Measurements from ENCODE around the gene COPRS.

Gene COPRS

DNA sequence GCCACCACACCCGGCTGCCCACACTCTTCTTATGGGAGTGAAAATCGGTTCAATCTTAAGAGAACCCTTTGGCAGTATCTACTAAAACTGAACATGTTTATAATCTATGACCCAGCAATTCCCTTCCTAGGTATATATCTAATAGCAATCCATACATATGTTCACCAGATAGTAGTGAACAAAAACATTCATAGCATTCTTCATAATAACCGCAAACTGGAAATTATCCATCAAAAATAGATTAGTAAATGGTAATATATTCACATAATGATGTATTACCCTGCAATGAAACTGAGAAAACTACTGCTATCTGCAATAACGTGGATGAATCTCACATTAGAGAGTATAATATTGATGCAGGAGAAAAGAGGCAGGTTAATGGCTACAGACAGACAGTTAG, 23.1 kb downstream of the COPRS start:
- TF ChIP-seq PPARA (CRISPR knock-in tag; IDR thresholded peaks at IDR 0.05; ENCODE audit: borderline replicate concordance) (no peak), BACH2 (CRISPR knock-in tag; IDR thresholded peaks at IDR 0.05; ENCODE audit: borderline replicate concordance) (no peak), SNAI2 (CRISPR knock-in tag; IDR thresholded peaks at IDR 0.05) (no peak), RARB (CRISPR knock-in tag; IDR thresholded peaks at IDR 0.05) (no peak), ZFP3 (CRISPR knock-in tag; IDR thresholded peaks at IDR 0.05) (no peak), ESRRG (CRISPR knock-in tag; IDR thresholded peaks at IDR 0.05) (no peak), ZNF70 (CRISPR knock-in tag; IDR thresholded peaks at IDR 0.05) (no peak), TCF4 (CRISPR knock-in tag; IDR thresholded peaks at IDR 0.05; ENCODE audit: borderline replicate concordance) (no peak), ZNF8 (CRISPR knock-in tag; IDR thresholded peaks at IDR 0.05) (no peak), ZFP30 (CRISPR knock-in tag; IDR thresholded peaks at IDR 0.05) (no peak), TOX (CRISPR knock-in tag; IDR thresholded peaks at IDR 0.05; ENCODE audit: borderline replicate concordance) (no peak), ARNTL (CRISPR knock-in tag; IDR thresholded peaks at IDR 0.05; ENCODE audit: borderline replicate concordance, low read depth) (no peak), GLIS3 (CRISPR knock-in tag; IDR thresholded peaks at IDR 0.05) (no peak), ZNF565 (CRISPR knock-in tag; conservative IDR thresholded peaks at IDR 0.05; ENCODE audit: low read depth) (no peak), ZC3H10 (CRISPR knock-in tag; IDR thresholded peaks at IDR 0.05) (no peak)
- TF ChIP-seq, protein P1, sequence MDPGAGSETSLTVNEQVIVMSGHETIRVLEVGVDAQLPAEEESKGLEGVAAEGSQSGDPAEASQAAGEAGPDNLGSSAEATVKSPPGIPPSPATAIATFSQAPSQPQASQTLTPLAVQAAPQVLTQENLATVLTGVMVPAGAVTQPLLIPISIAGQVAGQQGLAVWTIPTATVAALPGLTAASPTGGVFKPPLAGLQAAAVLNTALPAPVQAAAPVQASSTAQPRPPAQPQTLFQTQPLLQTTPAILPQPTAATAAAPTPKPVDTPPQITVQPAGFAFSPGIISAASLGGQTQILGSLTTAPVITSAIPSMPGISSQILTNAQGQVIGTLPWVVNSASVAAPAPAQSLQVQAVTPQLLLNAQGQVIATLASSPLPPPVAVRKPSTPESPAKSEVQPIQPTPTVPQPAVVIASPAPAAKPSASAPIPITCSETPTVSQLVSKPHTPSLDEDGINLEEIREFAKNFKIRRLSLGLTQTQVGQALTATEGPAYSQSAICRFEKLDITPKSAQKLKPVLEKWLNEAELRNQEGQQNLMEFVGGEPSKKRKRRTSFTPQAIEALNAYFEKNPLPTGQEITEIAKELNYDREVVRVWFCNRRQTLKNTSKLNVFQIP (CRISPR knock-in tag; IDR thresholded peaks at IDR 0.05; ENCODE audit: borderline replicate concordance, low read depth), result no peak
- TF ChIP-seq, protein P2, sequence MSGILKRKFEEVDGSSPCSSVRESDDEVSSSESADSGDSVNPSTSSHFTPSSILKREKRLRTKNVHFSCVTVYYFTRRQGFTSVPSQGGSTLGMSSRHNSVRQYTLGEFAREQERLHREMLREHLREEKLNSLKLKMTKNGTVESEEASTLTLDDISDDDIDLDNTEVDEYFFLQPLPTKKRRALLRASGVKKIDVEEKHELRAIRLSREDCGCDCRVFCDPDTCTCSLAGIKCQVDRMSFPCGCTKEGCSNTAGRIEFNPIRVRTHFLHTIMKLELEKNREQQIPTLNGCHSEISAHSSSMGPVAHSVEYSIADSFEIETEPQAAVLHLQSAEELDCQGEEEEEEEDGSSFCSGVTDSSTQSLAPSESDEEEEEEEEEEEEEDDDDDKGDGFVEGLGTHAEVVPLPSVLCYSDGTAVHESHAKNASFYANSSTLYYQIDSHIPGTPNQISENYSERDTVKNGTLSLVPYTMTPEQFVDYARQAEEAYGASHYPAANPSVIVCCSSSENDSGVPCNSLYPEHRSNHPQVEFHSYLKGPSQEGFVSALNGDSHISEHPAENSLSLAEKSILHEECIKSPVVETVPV (CRISPR knock-in tag; IDR thresholded peaks at IDR 0.05), result no peak
- TF ChIP-seq, protein P3, sequence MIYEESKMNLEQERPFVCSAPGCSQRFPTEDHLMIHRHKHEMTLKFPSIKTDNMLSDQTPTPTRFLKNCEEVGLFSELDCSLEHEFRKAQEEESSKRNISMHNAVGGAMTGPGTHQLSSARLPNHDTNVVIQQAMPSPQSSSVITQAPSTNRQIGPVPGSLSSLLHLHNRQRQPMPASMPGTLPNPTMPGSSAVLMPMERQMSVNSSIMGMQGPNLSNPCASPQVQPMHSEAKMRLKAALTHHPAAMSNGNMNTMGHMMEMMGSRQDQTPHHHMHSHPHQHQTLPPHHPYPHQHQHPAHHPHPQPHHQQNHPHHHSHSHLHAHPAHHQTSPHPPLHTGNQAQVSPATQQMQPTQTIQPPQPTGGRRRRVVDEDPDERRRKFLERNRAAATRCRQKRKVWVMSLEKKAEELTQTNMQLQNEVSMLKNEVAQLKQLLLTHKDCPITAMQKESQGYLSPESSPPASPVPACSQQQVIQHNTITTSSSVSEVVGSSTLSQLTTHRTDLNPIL (CRISPR knock-in tag; IDR thresholded peaks at IDR 0.05; ENCODE audit: low read depth), result no peak

DNA sequence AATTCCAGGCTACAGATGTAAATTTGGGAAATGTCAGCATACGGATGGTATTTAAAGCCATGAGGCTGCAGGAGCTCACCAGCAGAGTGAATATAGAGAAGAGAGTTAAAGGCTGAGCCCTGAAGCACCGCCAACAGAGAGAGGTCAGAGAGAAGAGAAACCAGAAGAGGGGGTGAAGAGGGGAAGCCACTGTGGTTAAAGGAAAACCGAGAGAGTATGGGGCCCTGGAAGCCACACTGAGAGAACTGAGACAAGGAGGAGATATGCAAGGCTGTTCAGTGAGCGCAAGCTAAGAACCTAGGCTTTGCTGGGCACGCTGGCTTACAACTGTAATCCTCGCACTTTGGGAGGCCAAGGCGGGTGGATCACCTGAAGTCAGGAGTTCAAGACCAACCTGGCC, 24.6 kb downstream of the COPRS start:
- no peak for ATAC-seq
- TF ChIP-seq PPARA (CRISPR knock-in tag; IDR thresholded peaks at IDR 0.05; ENCODE audit: borderline replicate concordance) (no peak), ZNF70 (CRISPR knock-in tag; IDR thresholded peaks at IDR 0.05) (no peak), ZFP30 (CRISPR knock-in tag; IDR thresholded peaks at IDR 0.05) (no peak), SNAI2 (CRISPR knock-in tag; IDR thresholded peaks at IDR 0.05) (no peak)

More for the DNA sequence above, 23.1 kb downstream of the COPRS start:
- ATAC-seq, result no peak

DNA sequence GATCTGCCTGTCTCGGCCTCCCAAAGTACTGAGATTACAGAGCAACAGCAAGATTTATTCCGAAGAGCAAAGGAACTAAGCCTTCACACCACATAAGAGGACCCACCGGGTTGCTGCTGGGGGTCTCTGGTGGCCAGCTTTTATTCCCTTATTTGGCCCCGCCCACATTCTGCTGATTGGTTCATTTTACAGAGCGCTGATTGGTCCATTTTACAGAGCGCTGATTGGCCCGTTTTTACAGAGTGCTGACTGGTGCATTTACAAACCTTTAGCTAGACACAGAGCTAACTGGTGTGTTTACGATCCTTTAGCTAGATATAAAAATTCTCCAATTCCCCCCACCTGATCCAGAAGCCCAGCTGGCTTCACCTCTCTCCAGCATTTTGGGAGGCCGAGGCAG, 26.3 kb downstream of the COPRS start:
- TF ChIP-seq, protein P1 (CRISPR knock-in tag; IDR thresholded peaks at IDR 0.05; ENCODE audit: borderline replicate concordance, low read depth), result no peak
- no peak for TF ChIP-seq ZNF8 (CRISPR knock-in tag; IDR thresholded peaks at IDR 0.05)
- ATAC-seq, result no peak

DNA sequence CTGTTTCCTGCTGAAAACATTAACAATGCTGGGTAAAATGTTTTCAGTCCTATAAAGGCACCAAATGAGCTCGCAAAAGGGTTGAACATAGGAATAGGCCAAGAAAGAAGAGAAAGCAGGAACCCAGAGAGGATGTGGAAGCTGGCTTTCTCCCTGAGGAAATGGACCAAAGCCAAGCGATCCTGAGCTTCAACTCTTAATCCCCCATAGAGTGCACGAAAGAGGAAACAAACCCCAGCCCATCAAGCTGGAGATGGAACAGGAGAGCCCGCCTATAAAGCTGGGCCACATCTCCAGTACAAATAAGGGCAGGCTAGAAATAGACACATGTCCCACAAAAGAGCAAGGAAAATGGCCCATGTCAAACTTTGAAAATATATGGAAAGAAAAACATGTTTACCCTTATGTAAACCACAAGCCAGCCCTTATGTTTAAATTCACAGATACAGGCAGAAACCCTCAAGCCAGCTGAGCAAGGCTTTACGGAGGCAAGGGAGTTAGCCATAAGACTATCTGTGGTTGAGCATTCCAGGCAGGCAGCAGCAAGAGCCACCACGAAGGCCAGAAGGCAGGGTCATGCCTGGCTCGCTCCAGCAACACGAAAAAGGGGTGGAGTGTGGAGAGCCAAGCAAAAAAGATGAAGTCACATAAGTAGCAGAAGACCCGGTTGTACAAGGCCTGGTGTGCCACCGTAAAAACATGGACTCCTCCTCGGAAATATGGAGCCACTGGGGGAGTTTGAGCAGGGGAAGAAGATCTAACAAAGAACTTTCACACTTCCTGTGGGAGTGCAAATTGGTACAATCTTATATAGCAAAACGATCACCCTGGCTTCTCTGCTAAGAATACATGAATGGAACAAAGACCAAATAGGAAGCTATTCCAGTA, 27.8 kb downstream of the COPRS start:
- no peak for ATAC-seq
- TF ChIP-seq TOX (CRISPR knock-in tag; IDR thresholded peaks at IDR 0.05; ENCODE audit: borderline replicate concordance) (no peak), ZFP30 (CRISPR knock-in tag; IDR thresholded peaks at IDR 0.05) (no peak), ZNF8 (CRISPR knock-in tag; IDR thresholded peaks at IDR 0.05) (no peak), RARB (CRISPR knock-in tag; IDR thresholded peaks at IDR 0.05) (no peak), OSR1 (CRISPR knock-in tag; IDR thresholded peaks at IDR 0.05) (no peak), CSDC2 (CRISPR knock-in tag; IDR thresholded peaks at IDR 0.05) (no peak), BACH2 (CRISPR knock-in tag; IDR thresholded peaks at IDR 0.05; ENCODE audit: borderline replicate concordance) (no peak), TCF4 (CRISPR knock-in tag; IDR thresholded peaks at IDR 0.05; ENCODE audit: borderline replicate concordance) (no peak), ZFP3 (CRISPR knock-in tag; IDR thresholded peaks at IDR 0.05) (no peak), GLIS3 (CRISPR knock-in tag; IDR thresholded peaks at IDR 0.05) (no peak), SNAI2 (CRISPR knock-in tag; IDR thresholded peaks at IDR 0.05) (no peak)
- TF ChIP-seq, protein P4, sequence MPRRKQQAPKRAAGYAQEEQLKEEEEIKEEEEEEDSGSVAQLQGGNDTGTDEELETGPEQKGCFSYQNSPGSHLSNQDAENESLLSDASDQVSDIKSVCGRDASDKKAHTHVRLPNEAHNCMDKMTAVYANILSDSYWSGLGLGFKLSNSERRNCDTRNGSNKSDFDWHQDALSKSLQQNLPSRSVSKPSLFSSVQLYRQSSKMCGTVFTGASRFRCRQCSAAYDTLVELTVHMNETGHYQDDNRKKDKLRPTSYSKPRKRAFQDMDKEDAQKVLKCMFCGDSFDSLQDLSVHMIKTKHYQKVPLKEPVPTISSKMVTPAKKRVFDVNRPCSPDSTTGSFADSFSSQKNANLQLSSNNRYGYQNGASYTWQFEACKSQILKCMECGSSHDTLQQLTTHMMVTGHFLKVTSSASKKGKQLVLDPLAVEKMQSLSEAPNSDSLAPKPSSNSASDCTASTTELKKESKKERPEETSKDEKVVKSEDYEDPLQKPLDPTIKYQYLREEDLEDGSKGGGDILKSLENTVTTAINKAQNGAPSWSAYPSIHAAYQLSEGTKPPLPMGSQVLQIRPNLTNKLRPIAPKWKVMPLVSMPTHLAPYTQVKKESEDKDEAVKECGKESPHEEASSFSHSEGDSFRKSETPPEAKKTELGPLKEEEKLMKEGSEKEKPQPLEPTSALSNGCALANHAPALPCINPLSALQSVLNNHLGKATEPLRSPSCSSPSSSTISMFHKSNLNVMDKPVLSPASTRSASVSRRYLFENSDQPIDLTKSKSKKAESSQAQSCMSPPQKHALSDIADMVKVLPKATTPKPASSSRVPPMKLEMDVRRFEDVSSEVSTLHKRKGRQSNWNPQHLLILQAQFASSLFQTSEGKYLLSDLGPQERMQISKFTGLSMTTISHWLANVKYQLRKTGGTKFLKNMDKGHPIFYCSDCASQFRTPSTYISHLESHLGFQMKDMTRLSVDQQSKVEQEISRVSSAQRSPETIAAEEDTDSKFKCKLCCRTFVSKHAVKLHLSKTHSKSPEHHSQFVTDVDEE (CRISPR knock-in tag; IDR thresholded peaks at IDR 0.05), result no peak
- TF ChIP-seq, protein P5, sequence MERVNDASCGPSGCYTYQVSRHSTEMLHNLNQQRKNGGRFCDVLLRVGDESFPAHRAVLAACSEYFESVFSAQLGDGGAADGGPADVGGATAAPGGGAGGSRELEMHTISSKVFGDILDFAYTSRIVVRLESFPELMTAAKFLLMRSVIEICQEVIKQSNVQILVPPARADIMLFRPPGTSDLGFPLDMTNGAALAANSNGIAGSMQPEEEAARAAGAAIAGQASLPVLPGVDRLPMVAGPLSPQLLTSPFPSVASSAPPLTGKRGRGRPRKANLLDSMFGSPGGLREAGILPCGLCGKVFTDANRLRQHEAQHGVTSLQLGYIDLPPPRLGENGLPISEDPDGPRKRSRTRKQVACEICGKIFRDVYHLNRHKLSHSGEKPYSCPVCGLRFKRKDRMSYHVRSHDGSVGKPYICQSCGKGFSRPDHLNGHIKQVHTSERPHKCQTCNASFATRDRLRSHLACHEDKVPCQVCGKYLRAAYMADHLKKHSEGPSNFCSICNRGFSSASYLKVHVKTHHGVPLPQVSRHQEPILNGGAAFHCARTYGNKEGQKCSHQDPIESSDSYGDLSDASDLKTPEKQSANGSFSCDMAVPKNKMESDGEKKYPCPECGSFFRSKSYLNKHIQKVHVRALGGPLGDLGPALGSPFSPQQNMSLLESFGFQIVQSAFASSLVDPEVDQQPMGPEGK (CRISPR knock-in tag; IDR thresholded peaks at IDR 0.05; ENCODE audit: borderline replicate concordance), result no peak
- TF ChIP-seq, protein P3 (CRISPR knock-in tag; IDR thresholded peaks at IDR 0.05; ENCODE audit: low read depth), result no peak
